Mesenchymal stem cell (in vitro differentiated cells and primary cell): ENCODE measurements around the gene KLHL28.
A peak's percentile ranks its signal among the peaks of the same experiment; 100 is the strongest.

Experiments
- DNase-seq: peaks from one replicate; pipeline ENCODE4 v3.0.0-alpha.2; 2013
- H2AFZ ChIP-seq: one replicate; pipeline ENCODE4 v1.6.1; 2013; ENCODE audit warnings: low read depth, mild to moderate bottlenecking, control low read depth, inconsistent platforms, low read length, moderate library complexity
- H2AK5ac ChIP-seq: 2 replicates; pipeline ENCODE4 v1.6.1; 2013; ENCODE audit warnings: low read length, moderate library complexity, mild to moderate bottlenecking, inconsistent platforms; ENCODE audit not compliant: severe bottlenecking
- H2BK120ac ChIP-seq: one replicate; pipeline ENCODE4 v1.6.1; 2013; ENCODE audit warnings: low read depth, mild to moderate bottlenecking, inconsistent platforms, low read length, moderate library complexity
- H2BK12ac ChIP-seq, 2 experiments: one replicate each; pipeline ENCODE4 v1.6.1; 2013; ENCODE audit warnings: inconsistent platforms in 2 of 2, low read length in 2 of 2, mild to moderate bottlenecking in 2 of 2, moderate library complexity in 2 of 2, control low read depth in 1 of 2
- H2BK15ac ChIP-seq: one replicate; pipeline ENCODE4 v1.6.1; 2013; ENCODE audit warnings: mild to moderate bottlenecking, low read depth, inconsistent platforms; ENCODE audit not compliant: poor library complexity, severe bottlenecking
- H2BK5ac ChIP-seq: 2 replicates; pipeline ENCODE4 v1.6.1; 2013; ENCODE audit warnings: low read depth, mild to moderate bottlenecking, low read length, control low read depth, inconsistent platforms; ENCODE audit not compliant: poor library complexity, severe bottlenecking
- H3K14ac ChIP-seq, 2 experiments: one replicate each; pipeline ENCODE4 v1.6.1; 2013; ENCODE audit warnings: inconsistent platforms in 2 of 2, low read length in 2 of 2, control low read depth in 1 of 2, mild to moderate bottlenecking in 1 of 2, moderate library complexity in 1 of 2
- H3K18ac ChIP-seq, 2 experiments: one replicate each; pipeline ENCODE4 v1.6.1; 2013; ENCODE audit warnings: inconsistent platforms in 2 of 2, low read length in 2 of 2, control low read depth in 1 of 2, low read depth in 1 of 2, mild to moderate bottlenecking in 1 of 2
- H3K23ac ChIP-seq, 2 experiments: one replicate each; pipeline ENCODE4 v1.6.1; 2013; ENCODE audit warnings: inconsistent platforms in 2 of 2, low read length in 2 of 2, mild to moderate bottlenecking in 2 of 2, moderate library complexity in 2 of 2, control low read depth in 1 of 2
- H3K27ac ChIP-seq: 2 replicates; pipeline ENCODE4 v1.5.1; 2013; ENCODE audit warnings: mild to moderate bottlenecking, moderate library complexity, low read length, control low read depth, inconsistent platforms; ENCODE audit not compliant: poor library complexity, severe bottlenecking
- H3K27me3 ChIP-seq, 2 experiments: 2 replicates each; pipeline versions ENCODE4 v1.6.1 to v1.7.0; 2013; ENCODE audit warnings: low read length in 2 of 2, mild to moderate bottlenecking in 2 of 2, moderate library complexity in 2 of 2, control low read depth in 1 of 2, inconsistent platforms in 1 of 2; ENCODE audit not compliant: control insufficient read depth in 1 of 2, insufficient read depth in 1 of 2
- H3K36me3 ChIP-seq, 2 experiments: 2 replicates each; pipeline versions ENCODE4 v1.6.1 to v1.7.0; 2013; ENCODE audit warnings: low read length in 2 of 2, control low read depth in 1 of 2, inconsistent platforms in 1 of 2, low read depth in 1 of 2, mild to moderate bottlenecking in 1 of 2; ENCODE audit not compliant: insufficient read depth in 2 of 2, control insufficient read depth in 1 of 2
- H3K4ac ChIP-seq, 2 experiments: one replicate each; pipeline ENCODE4 v1.6.1; 2013; ENCODE audit warnings: inconsistent platforms in 2 of 2, low read length in 2 of 2, mild to moderate bottlenecking in 2 of 2, moderate library complexity in 2 of 2, control low read depth in 1 of 2, low read depth in 1 of 2
- H3K4me1 ChIP-seq: 2 replicates; pipeline ENCODE4 v1.6.1; 2013; ENCODE audit warnings: low read depth, low read length, control low read depth; ENCODE audit not compliant: control insufficient read depth, insufficient read depth
- H3K4me2 ChIP-seq: 2 replicates; pipeline ENCODE4 v1.6.1; 2013; ENCODE audit warnings: low read length, mild to moderate bottlenecking, inconsistent platforms; ENCODE audit not compliant: poor library complexity, severe bottlenecking
- H3K4me3 ChIP-seq, 2 experiments: 2 replicates each; pipeline versions ENCODE4 v1.5.1 to v1.7.0; 2013; ENCODE audit warnings: low read length in 2 of 2, mild to moderate bottlenecking in 2 of 2, control low read depth in 1 of 2, low read depth in 1 of 2; ENCODE audit not compliant: insufficient read depth in 1 of 2
- H3K79me1 ChIP-seq: replicated peaks from 2 replicates; pipeline ENCODE4 v1.6.1; 2013; ENCODE audit warnings: mild to moderate bottlenecking, control low read depth, low read length, inconsistent platforms; ENCODE audit not compliant: poor library complexity, severe bottlenecking
- H3K9ac ChIP-seq: 2 replicates; pipeline ENCODE4 v1.7.0; 2013; ENCODE audit warnings: mild to moderate bottlenecking, low read length, moderate library complexity
- H3K9me3 ChIP-seq: 2 replicates; pipeline ENCODE4 v1.7.0; 2013; ENCODE audit warnings: mild to moderate bottlenecking, low read length; ENCODE audit not compliant: control insufficient read depth
- H4K8ac ChIP-seq: one replicate; pipeline ENCODE4 v1.6.1; 2013; ENCODE audit warnings: inconsistent platforms, mild to moderate bottlenecking, low read length, moderate library complexity
- H4K91ac ChIP-seq: one replicate; pipeline ENCODE4 v1.6.1; 2013; ENCODE audit warnings: mild to moderate bottlenecking, low read length, inconsistent platforms
- WGBS: methylation state at CpG from one replicate; pipeline ENCODE4 v1.1.7; 2013; ENCODE audit warnings: mixed read lengths; 5-methylcytosine and 5-hydroxymethylcytosine counted together

KLHL28 gene

GRCh38 chr14:44982594-44982993 is 20.8 kb upstream of the KLHL28 start:
- Histone ChIP-seq H2BK120ac (no peak overlapping the region), H2AK5ac (no peak overlapping the region), H3K18ac (no peak overlapping the region), H3K14ac (no peak overlapping the region), H3K4me2 (no peak overlapping the region), H3K27me3 (no peaks in the 10 kb centered on the region), H3K9ac (no peak overlapping the region), H2AFZ (no peak overlapping the region), H3K23ac (no peak overlapping the region), H4K91ac (no peak overlapping the region), H2BK5ac (no peak overlapping the region), H2BK12ac (no peak overlapping the region), H3K4me1 (no peaks in the 10 kb centered on the region), H3K9me3 (no peaks in the 10 kb centered on the region), H3K79me1 (peaks cover 15% of the 10 kb centered on the region), H3K4me3 (no peak overlapping the region), H3K27ac (no peak overlapping the region), H2BK15ac (no peak overlapping the region), H3K4ac (no peak overlapping the region), H4K8ac (no peak overlapping the region), H3K36me3 (no peaks in the 10 kb centered on the region)
- WGBS, result 100% methylated on average over 1 of the region's 2 CpGs
- no peak for DNase-seq

- H2AFZ ChIP-seq, result no peak overlapping the region
- H3K9me3 ChIP-seq, result no peaks in the 10 kb centered on the region
- no peaks in the 10 kb centered on the region for H3K36me3 ChIP-seq
- H2BK15ac ChIP-seq, result no peak overlapping the region
- H3K23ac ChIP-seq, result no peak overlapping the region
- no peak overlapping the region for H4K91ac ChIP-seq
- H2BK5ac ChIP-seq, result no peak overlapping the region
- no peaks in the 10 kb centered on the region for H3K4me1 ChIP-seq
- no peak overlapping the region for H3K4me3 ChIP-seq
- peaks cover 16% of the 10 kb centered on the region for H3K79me1 ChIP-seq
- H2BK12ac ChIP-seq, result no peak overlapping the region
- DNase-seq, result no peak
- H4K8ac ChIP-seq, result no peak overlapping the region
- H3K18ac ChIP-seq, result no peak overlapping the region
- no peak overlapping the region for H2BK120ac ChIP-seq
- H3K14ac ChIP-seq, result no peak overlapping the region
- no peak overlapping the region for H2AK5ac ChIP-seq
- no peak overlapping the region for H3K4ac ChIP-seq
- no peaks in the 10 kb centered on the region for H3K27me3 ChIP-seq
- no peak overlapping the region for H3K27ac ChIP-seq
- no peak overlapping the region for H3K4me2 ChIP-seq
- 88% methylated on average over 3 of the region's 3 CpGs for WGBS
- H3K9ac ChIP-seq, result no peak overlapping the region
Observed at GRCh38 chr14:44981198-44981597, 19.5 kb upstream of the KLHL28 start.

GRCh38 chr14:44979740-44980356 is 18.1 kb upstream of the KLHL28 start:
- Histone ChIP-seq H3K4me1 (no peaks in the 10 kb centered on the region), H3K4ac (no peak overlapping the region), H4K8ac (no peak overlapping the region), H3K14ac (no peak overlapping the region), H3K27ac (no peak overlapping the region), H2BK5ac (no peak overlapping the region), H2AK5ac (no peak overlapping the region), H2BK15ac (no peak overlapping the region), H3K9ac (no peak overlapping the region), H2BK12ac (no peak overlapping the region), H4K91ac (no peak overlapping the region), H2BK120ac (no peak overlapping the region), H3K9me3 (no peaks in the 10 kb centered on the region), H3K18ac (no peak overlapping the region), H3K4me3 (no peak overlapping the region), H3K36me3 (no peaks in the 10 kb centered on the region), H3K4me2 (no peak overlapping the region), H2AFZ (no peak overlapping the region), H3K27me3 (no peaks in the 10 kb centered on the region), H3K23ac (no peak overlapping the region), H3K79me1 (peaks cover 12% of the 10 kb centered on the region)
- no peak for DNase-seq

GRCh38 chr14:44979273-44979672 is 17.5 kb upstream of the KLHL28 start:
- Histone ChIP-seq H3K36me3 (no peaks in the 10 kb centered on the region), H2BK12ac (no peak overlapping the region), H4K8ac (peak overlapping the region; percentile 41), H3K9me3 (no peaks in the 10 kb centered on the region), H2AFZ (no peak overlapping the region), H3K27me3 (no peaks in the 10 kb centered on the region), H3K4me3 (no peak overlapping the region), H3K4me1 (no peaks in the 10 kb centered on the region), H3K27ac (no peak overlapping the region), H2BK120ac (no peak overlapping the region), H3K79me1 (peaks cover 12% of the 10 kb centered on the region), H2AK5ac (no peak overlapping the region), H2BK15ac (no peak overlapping the region), H2BK5ac (no peak overlapping the region), H3K4me2 (no peak overlapping the region), H3K4ac (no peak overlapping the region), H3K23ac (no peak overlapping the region), H3K14ac (no peak overlapping the region), H3K18ac (no peak overlapping the region), H3K9ac (no peak overlapping the region), H4K91ac (no peak overlapping the region)
- 100% methylated on average over 2 of the region's 2 CpGs for whole genome bisulfite sequencing
- DNase-seq, result no peak
